T-helper 1 cell treated with Interleukin-12 subunit alpha and Interleukin-12 subunit beta and Interleukin-4 antibody, amounts not matched to agents 30 μg/mL and 1 μg/mL, for 36 hours (primary cell): ENCODE measurements around the gene EPB41L2.
A peak's percentile ranks its signal among the peaks of the same experiment; 100 is the strongest.

Source experiments
- H3K27ac Mint-ChIP-seq: one replicate; pipeline ENCODE4 v1.8.0; 2021; ENCODE audit warnings: mild to moderate bottlenecking, mixed read lengths
- H3K27me3 Mint-ChIP-seq: one replicate; pipeline ENCODE4 v1.8.0; 2021; ENCODE audit warnings: low read depth, mixed read lengths
- H3K36me3 Mint-ChIP-seq: one replicate; pipeline ENCODE4 v1.8.0; 2021; ENCODE audit warnings: low read depth, mixed read lengths
- H3K4me1 Mint-ChIP-seq: one replicate; pipeline ENCODE4 v1.8.0; 2021; ENCODE audit warnings: low read depth, mixed read lengths
- H3K4me3 Mint-ChIP-seq: one replicate; pipeline ENCODE4 v1.8.0; 2021; ENCODE audit warnings: mild to moderate bottlenecking, moderate library complexity, mixed read lengths
- H3K9me3 Mint-ChIP-seq: one replicate; pipeline ENCODE4 v1.8.0; 2021; ENCODE audit warnings: mixed read lengths

Gene EPB41L2

GRCh38 chr6:131070061-131070460 lies 7.0 kb upstream of the EPB41L2 start:
- Mint-ChIP-seq H3K4me1 (no peaks in the 10 kb centered on the region), H3K4me3 (no peak overlapping the region), H3K36me3 (no peaks in the 10 kb centered on the region), H3K27ac (no peak overlapping the region), H3K27me3 (peaks cover 26% of the 10 kb centered on the region), H3K9me3 (no peaks in the 10 kb centered on the region)

GRCh38 chr6:131068165-131068564 lies 5.1 kb upstream of the EPB41L2 start:
- Mint-ChIP-seq H3K27me3 (peaks cover 35% of the 10 kb centered on the region), H3K4me1 (peaks cover 8% of the 10 kb centered on the region), H3K36me3 (peaks cover 3% of the 10 kb centered on the region), H3K27ac (no peak overlapping the region), H3K9me3 (no peaks in the 10 kb centered on the region), H3K4me3 (no peak overlapping the region)

- H3K36me3 Mint-ChIP-seq = peaks cover 3% of the 10 kb centered on the region
- H3K4me3 Mint-ChIP-seq = no peak overlapping the region
- no peaks in the 10 kb centered on the region for H3K9me3 Mint-ChIP-seq
- H3K4me1 Mint-ChIP-seq = peaks cover 8% of the 10 kb centered on the region
- H3K27ac Mint-ChIP-seq = no peak overlapping the region
- H3K27me3 Mint-ChIP-seq = peaks cover 35% of the 10 kb centered on the region
Measured at GRCh38 chr6:131067521-131067920, 4.5 kb upstream of the EPB41L2 start.

- no peak overlapping the region for H3K27ac Mint-ChIP-seq
- peaks cover 18% of the 10 kb centered on the region for H3K4me1 Mint-ChIP-seq
- H3K36me3 Mint-ChIP-seq = peaks cover 3% of the 10 kb centered on the region
- H3K4me3 Mint-ChIP-seq = no peak overlapping the region
- peaks cover 50% of the 10 kb centered on the region for H3K27me3 Mint-ChIP-seq
- no peaks in the 10 kb centered on the region for H3K9me3 Mint-ChIP-seq
Measured at GRCh38 chr6:131065824-131066171, 2.8 kb upstream of the EPB41L2 start.

- peaks cover 20% of the 10 kb centered on the region for H3K4me1 Mint-ChIP-seq
- peaks cover 3% of the 10 kb centered on the region for H3K36me3 Mint-ChIP-seq
- H3K27me3 Mint-ChIP-seq = peaks cover 51% of the 10 kb centered on the region
- no peaks in the 10 kb centered on the region for H3K9me3 Mint-ChIP-seq
- no peak overlapping the region for H3K4me3 Mint-ChIP-seq
- H3K27ac Mint-ChIP-seq = no peak overlapping the region
Measured at GRCh38 chr6:131065112-131065823, 2.2 kb upstream of the EPB41L2 start.

GRCh38 chr6:131063764-131064272 lies 773 bp upstream of the EPB41L2 start:
- H3K9me3 Mint-ChIP-seq = no peaks in the 10 kb centered on the region
- peak overlapping the region; percentile 46 for H3K27ac Mint-ChIP-seq
- peaks cover 44% of the 10 kb centered on the region for H3K27me3 Mint-ChIP-seq
- H3K4me3 Mint-ChIP-seq = peak overlapping the region; percentile 69
- H3K4me1 Mint-ChIP-seq = peaks cover 21% of the 10 kb centered on the region
- H3K36me3 Mint-ChIP-seq = peaks cover 3% of the 10 kb centered on the region

- Mint-ChIP-seq H3K9me3 (no peaks in the 10 kb centered on the region), H3K27ac (no peak overlapping the region), H3K36me3 (peaks cover 6% of the 10 kb centered on the region), H3K4me3 (peak overlapping the region; percentile 78), H3K4me1 (peaks cover 22% of the 10 kb centered on the region), H3K27me3 (peaks cover 38% of the 10 kb centered on the region)
Measured at GRCh38 chr6:131062241-131063027, 611 bp downstream of the EPB41L2 start.

- H3K9me3 Mint-ChIP-seq = no peaks in the 10 kb centered on the region
- H3K36me3 Mint-ChIP-seq = peaks cover 6% of the 10 kb centered on the region
- peaks cover 37% of the 10 kb centered on the region for H3K27me3 Mint-ChIP-seq
- H3K27ac Mint-ChIP-seq = peak overlapping the region; percentile 39
- H3K4me3 Mint-ChIP-seq = peak overlapping the region; percentile 78
- H3K4me1 Mint-ChIP-seq = peaks cover 22% of the 10 kb centered on the region
Measured at GRCh38 chr6:131061751-131062119, 1.3 kb downstream of the EPB41L2 start.

GRCh38 chr6:131061041-131061750 lies 1.8 kb downstream of the EPB41L2 start:
- H3K27me3 Mint-ChIP-seq = peaks cover 34% of the 10 kb centered on the region

GRCh38 chr6:131060311-131060710 lies 2.7 kb downstream of the EPB41L2 start:
- H3K36me3 Mint-ChIP-seq = peaks cover 6% of the 10 kb centered on the region
- H3K9me3 Mint-ChIP-seq = peaks cover 2% of the 10 kb centered on the region
- H3K4me1 Mint-ChIP-seq = peaks cover 22% of the 10 kb centered on the region
- peaks cover 31% of the 10 kb centered on the region for H3K27me3 Mint-ChIP-seq
- H3K4me3 Mint-ChIP-seq = no peak overlapping the region
- H3K27ac Mint-ChIP-seq = no peak overlapping the region

More at GRCh38 chr6:131061041-131061750, 1.8 kb downstream of the EPB41L2 start:
- Mint-ChIP-seq H3K4me1 (peaks cover 22% of the 10 kb centered on the region), H3K27ac (peak overlapping the region; percentile 39), H3K4me3 (peak overlapping the region; percentile 78), H3K9me3 (no peaks in the 10 kb centered on the region), H3K36me3 (peaks cover 6% of the 10 kb centered on the region)

GRCh38 chr6:131059486-131059885 lies 3.6 kb downstream of the EPB41L2 start:
- H3K36me3 Mint-ChIP-seq = peaks cover 8% of the 10 kb centered on the region
- H3K27me3 Mint-ChIP-seq = peaks cover 31% of the 10 kb centered on the region
- peaks cover 22% of the 10 kb centered on the region for H3K4me1 Mint-ChIP-seq
- no peak overlapping the region for H3K4me3 Mint-ChIP-seq
- H3K27ac Mint-ChIP-seq = no peak overlapping the region
- peaks cover 10% of the 10 kb centered on the region for H3K9me3 Mint-ChIP-seq

GRCh38 chr6:131058236-131058635 lies 4.8 kb downstream of the EPB41L2 start:
- Mint-ChIP-seq H3K36me3 (peaks cover 12% of the 10 kb centered on the region), H3K27me3 (peaks cover 21% of the 10 kb centered on the region), H3K27ac (no peak overlapping the region), H3K9me3 (peaks cover 19% of the 10 kb centered on the region), H3K4me1 (peaks cover 15% of the 10 kb centered on the region), H3K4me3 (no peak overlapping the region)

GRCh38 chr6:131054392-131055250 lies 8.4 kb downstream of the EPB41L2 start:
- H3K36me3 Mint-ChIP-seq = peaks cover 18% of the 10 kb centered on the region
- no peak overlapping the region for H3K4me3 Mint-ChIP-seq
- no peak overlapping the region for H3K27ac Mint-ChIP-seq
- H3K27me3 Mint-ChIP-seq = no peaks in the 10 kb centered on the region
- H3K9me3 Mint-ChIP-seq = peaks cover 27% of the 10 kb centered on the region
- peaks cover 5% of the 10 kb centered on the region for H3K4me1 Mint-ChIP-seq
